ENCODE measurements around the gene RIMBP2.

Gene RIMBP2

GRCh38 chr12:130579231-130579630 is 136.9 kb downstream of the RIMBP2 start:
- Histone ChIP-seq H3K27ac (no peak overlapping the region), H3K9ac (no peak overlapping the region), H3K27me3 (peaks cover 16% of the 10 kb centered on the region; the same call in 1 of the 2 replicates), H4K20me1 (peaks cover under 1% of the 10 kb centered on the region; the same call in 1 of the 2 replicates), H3K4me3 (no peak overlapping the region), H3K4me2 (no peak overlapping the region), H3K36me3 (no peaks in the 10 kb centered on the region), H3K4me1 (peaks cover 41% of the 10 kb centered on the region), H3K9me3 (no peaks in the 10 kb centered on the region)
- TF ChIP-seq Cebpa-rat (IDR thresholded peaks at IDR 0.05) = no peak

- Histone ChIP-seq H3K9ac (no peak overlapping the region), H3K36me3 (no peaks in the 10 kb centered on the region), H3K9me3 (no peaks in the 10 kb centered on the region), H3K27ac (no peak overlapping the region), H3K4me1 (peaks cover 51% of the 10 kb centered on the region), H3K4me2 (no peak overlapping the region), H3K27me3 (peaks cover 16% of the 10 kb centered on the region; the same call in 1 of the 2 replicates), H4K20me1 (peaks cover 15% of the 10 kb centered on the region; the same call in 1 of the 2 replicates), H3K4me3 (no peak overlapping the region)
- TF ChIP-seq Cebpa-rat (IDR thresholded peaks at IDR 0.05) = no peak
Measured at GRCh38 chr12:130577351-130577750, 138.7 kb downstream of the RIMBP2 start.

- H3K9ac ChIP-seq = no peak overlapping the region
- peak overlapping the region; percentile 53 for H3K4me2 ChIP-seq
- no peaks in the 10 kb centered on the region for H3K9me3 ChIP-seq
Measured at GRCh38 chr12:130576371-130576816, 139.7 kb downstream of the RIMBP2 start.

GRCh38 chr12:130574402-130574801 is 141.7 kb downstream of the RIMBP2 start:
- no peaks in the 10 kb centered on the region for H3K36me3 ChIP-seq
- H3K4me1 ChIP-seq = peaks cover 74% of the 10 kb centered on the region
- H3K9ac ChIP-seq = no peak overlapping the region
- no peaks in the 10 kb centered on the region for H3K9me3 ChIP-seq
- TF ChIP-seq Cebpa-rat (IDR thresholded peaks at IDR 0.05) = no peak
- no peak overlapping the region for H3K4me3 ChIP-seq
- peaks cover 19% of the 10 kb centered on the region; the same call in 1 of the 2 replicates for H4K20me1 ChIP-seq
- H3K4me2 ChIP-seq = peak overlapping the region; percentile 80
- H3K27me3 ChIP-seq = peaks cover 16% of the 10 kb centered on the region; the same call in 1 of the 2 replicates
- 0 out of 2 replicates have a peak overlapping the region, but pooled peaks have one; percentile 52 for H3K27ac ChIP-seq

More at GRCh38 chr12:130576371-130576816, 139.7 kb downstream of the RIMBP2 start:
- H3K27me3 ChIP-seq = peaks cover 16% of the 10 kb centered on the region; the same call in 1 of the 2 replicates
- H3K36me3 ChIP-seq = no peaks in the 10 kb centered on the region
- H3K27ac ChIP-seq = no peak overlapping the region
- no peak overlapping the region for H3K4me3 ChIP-seq
- no peak for TF ChIP-seq Cebpa-rat (IDR thresholded peaks at IDR 0.05)
- peaks cover 19% of the 10 kb centered on the region; the same call in 1 of the 2 replicates for H4K20me1 ChIP-seq
- H3K4me1 ChIP-seq = peaks cover 55% of the 10 kb centered on the region

GRCh38 chr12:130573766-130574165 is 142.3 kb downstream of the RIMBP2 start:
- Histone ChIP-seq H4K20me1 (peaks cover 21% of the 10 kb centered on the region; the same call in 1 of the 2 replicates), H3K4me1 (peaks cover 81% of the 10 kb centered on the region), H3K27me3 (peaks cover 16% of the 10 kb centered on the region; the same call in 1 of the 2 replicates), H3K27ac (no peak overlapping the region), H3K4me2 (peak overlapping the region; percentile 80), H3K4me3 (no peak overlapping the region), H3K9ac (no peak overlapping the region), H3K9me3 (no peaks in the 10 kb centered on the region), H3K36me3 (no peaks in the 10 kb centered on the region)
- no peak for TF ChIP-seq Cebpa-rat (IDR thresholded peaks at IDR 0.05)

- Histone ChIP-seq H3K36me3 (no peaks in the 10 kb centered on the region), H4K20me1 (peaks cover 26% of the 10 kb centered on the region; the same call in 1 of the 2 replicates), H3K9ac (no peak overlapping the region), H3K4me2 (peak overlapping the region; percentile 80), H3K9me3 (no peaks in the 10 kb centered on the region), H3K27me3 (peaks cover 12% of the 10 kb centered on the region), H3K4me1 (peaks cover 86% of the 10 kb centered on the region), H3K4me3 (no peak overlapping the region), H3K27ac (no peak overlapping the region)
- no peak for TF ChIP-seq Cebpa-rat (IDR thresholded peaks at IDR 0.05)
Measured at GRCh38 chr12:130573235-130573634, 142.9 kb downstream of the RIMBP2 start.

- no peak for TF ChIP-seq Cebpa-rat (IDR thresholded peaks at IDR 0.05)
- Histone ChIP-seq H3K4me2 (peak overlapping the region; percentile 80), H3K36me3 (no peaks in the 10 kb centered on the region), H3K27me3 (peaks cover 9% of the 10 kb centered on the region), H3K9ac (no peak overlapping the region), H3K4me1 (peaks cover 93% of the 10 kb centered on the region), H3K27ac (no peak overlapping the region), H3K9me3 (no peaks in the 10 kb centered on the region), H3K4me3 (no peak overlapping the region), H4K20me1 (peaks cover 27% of the 10 kb centered on the region; the same call in 1 of the 2 replicates)
Measured at GRCh38 chr12:130572553-130572952, 143.5 kb downstream of the RIMBP2 start.

- peaks cover 27% of the 10 kb centered on the region; the same call in 1 of the 2 replicates for H4K20me1 ChIP-seq
- H3K27me3 ChIP-seq = peaks cover 5% of the 10 kb centered on the region
- no peak overlapping the region for H3K9ac ChIP-seq
- peak overlapping the region; percentile 80 for H3K4me2 ChIP-seq
- 0 out of 2 replicates have a peak, but pooled peaks cover 1% of the 10 kb centered on the region for H3K9me3 ChIP-seq
- no peak overlapping the region for H3K27ac ChIP-seq
- TF ChIP-seq Cebpa-rat (IDR thresholded peaks at IDR 0.05) = no peak
- no peak overlapping the region for H3K4me3 ChIP-seq
- peaks cover 91% of the 10 kb centered on the region for H3K4me1 ChIP-seq
- no peaks in the 10 kb centered on the region for H3K36me3 ChIP-seq
Measured at GRCh38 chr12:130571734-130572133, 144.4 kb downstream of the RIMBP2 start.

- Histone ChIP-seq H3K27ac (no peak overlapping the region), H3K4me2 (peak overlapping the region; percentile 80)
Measured at GRCh38 chr12:130571089-130571488, 145.0 kb downstream of the RIMBP2 start.

GRCh38 chr12:130569521-130569920 is 146.6 kb downstream of the RIMBP2 start:
- TF ChIP-seq Cebpa-rat (IDR thresholded peaks at IDR 0.05) = no peak
- Histone ChIP-seq H3K36me3 (no peaks in the 10 kb centered on the region), H3K27ac (no peak overlapping the region), H4K20me1 (peaks cover 27% of the 10 kb centered on the region; the same call in 1 of the 2 replicates), H3K4me1 (peaks cover 71% of the 10 kb centered on the region), H3K27me3 (no peaks in the 10 kb centered on the region; the same call in none of the 2 replicates), H3K9me3 (peaks cover 23% of the 10 kb centered on the region), H3K9ac (no peak overlapping the region), H3K4me2 (peak overlapping the region; percentile 58), H3K4me3 (no peak overlapping the region)

More at GRCh38 chr12:130571089-130571488, 145.0 kb downstream of the RIMBP2 start:
- no peak overlapping the region for H3K4me3 ChIP-seq
- peaks cover 27% of the 10 kb centered on the region; the same call in 1 of the 2 replicates for H4K20me1 ChIP-seq
- no peaks in the 10 kb centered on the region for H3K36me3 ChIP-seq
- H3K9me3 ChIP-seq = peaks cover 8% of the 10 kb centered on the region; the same call in 1 of the 2 replicates
- no peak overlapping the region for H3K9ac ChIP-seq
- no peaks in the 10 kb centered on the region; the same call in none of the 2 replicates for H3K27me3 ChIP-seq
- H3K4me1 ChIP-seq = peaks cover 84% of the 10 kb centered on the region
- TF ChIP-seq Cebpa-rat (IDR thresholded peaks at IDR 0.05) = no peak

Data from BLaER1 (cell line).